Measurements from ENCODE around the gene MAP6D1. TPM values are rescaled to one million over a fixed set of nuclear protein-coding genes. Genes with fewer than 3 reads are reported as not detected.

The MAP6D1 gene
- total RNA-seq, 2 donors from 2014 or later = 0.98 TPM; not detected in 1

DNA sequence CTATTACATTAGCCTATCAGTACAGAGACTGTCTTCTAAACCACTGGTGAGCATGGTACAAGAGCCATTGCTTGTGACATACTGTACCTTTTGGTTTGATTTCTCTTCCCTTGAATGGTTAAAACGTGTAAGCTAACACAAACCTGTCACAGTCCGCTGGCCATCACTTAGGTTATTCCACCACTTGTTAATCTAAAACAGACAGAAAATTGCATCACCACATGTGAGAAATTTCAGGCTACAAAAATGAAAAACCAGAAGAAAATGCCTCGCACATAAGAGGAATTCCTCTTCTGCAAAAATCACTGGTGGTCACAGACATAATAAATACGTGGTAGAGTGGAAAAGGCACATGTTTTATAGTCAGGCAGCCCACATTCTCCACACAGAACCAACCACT is 37.2 kb upstream of the MAP6D1 start:
- no peaks in the 10 kb centered on the region for H3K9me3 ChIP-seq
- H3K9ac ChIP-seq (ENCODE audit: low read depth in 2 of 2, low read length in 2 of 2) = no peak overlapping the region
- H3K36me3 ChIP-seq = peaks cover 17% of the 10 kb centered on the region
- H3K27ac ChIP-seq = no peak overlapping the region
- no peak for DNase-seq
- no peaks in the 10 kb centered on the region for H3K4me1 ChIP-seq
- no peak overlapping the region for H3K4me3 ChIP-seq
- intact Hi-C loops (cut with DNase I) = no loop called here
- H3K27me3 ChIP-seq = no peaks in the 10 kb centered on the region
- TF ChIP-seq, protein P1, sequence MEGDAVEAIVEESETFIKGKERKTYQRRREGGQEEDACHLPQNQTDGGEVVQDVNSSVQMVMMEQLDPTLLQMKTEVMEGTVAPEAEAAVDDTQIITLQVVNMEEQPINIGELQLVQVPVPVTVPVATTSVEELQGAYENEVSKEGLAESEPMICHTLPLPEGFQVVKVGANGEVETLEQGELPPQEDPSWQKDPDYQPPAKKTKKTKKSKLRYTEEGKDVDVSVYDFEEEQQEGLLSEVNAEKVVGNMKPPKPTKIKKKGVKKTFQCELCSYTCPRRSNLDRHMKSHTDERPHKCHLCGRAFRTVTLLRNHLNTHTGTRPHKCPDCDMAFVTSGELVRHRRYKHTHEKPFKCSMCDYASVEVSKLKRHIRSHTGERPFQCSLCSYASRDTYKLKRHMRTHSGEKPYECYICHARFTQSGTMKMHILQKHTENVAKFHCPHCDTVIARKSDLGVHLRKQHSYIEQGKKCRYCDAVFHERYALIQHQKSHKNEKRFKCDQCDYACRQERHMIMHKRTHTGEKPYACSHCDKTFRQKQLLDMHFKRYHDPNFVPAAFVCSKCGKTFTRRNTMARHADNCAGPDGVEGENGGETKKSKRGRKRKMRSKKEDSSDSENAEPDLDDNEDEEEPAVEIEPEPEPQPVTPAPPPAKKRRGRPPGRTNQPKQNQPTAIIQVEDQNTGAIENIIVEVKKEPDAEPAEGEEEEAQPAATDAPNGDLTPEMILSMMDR (IDR thresholded peaks at IDR 0.05) = no peak

- Histone ChIP-seq H3K9ac (ENCODE audit: low read depth in 2 of 2, low read length in 2 of 2) (no peak overlapping the region), H3K9me3 (no peaks in the 10 kb centered on the region), H3K4me3 (no peak overlapping the region), H3K27ac (no peak overlapping the region), H3K4me1 (no peaks in the 10 kb centered on the region), H3K36me3 (peaks cover 5% of the 10 kb centered on the region), H3K27me3 (no peaks in the 10 kb centered on the region)
- DNase-seq = no peak
- intact Hi-C loops (cut with DNase I) = no loop called here
- TF ChIP-seq, protein P1 (IDR thresholded peaks at IDR 0.05) = no peak
Observed at GRCh38 chr3:183857863-183858262, 32.5 kb upstream of the MAP6D1 start.

GRCh38 chr3:183854318-183855035 is 29.1 kb upstream of the MAP6D1 start:
- H3K9me3 ChIP-seq = no peaks in the 10 kb centered on the region
- no peaks in the 10 kb centered on the region for H3K36me3 ChIP-seq
- no peak overlapping the region for H3K4me3 ChIP-seq
- H3K27me3 ChIP-seq = no peaks in the 10 kb centered on the region
- no peaks in the 10 kb centered on the region for H3K4me1 ChIP-seq
- TF ChIP-seq, protein P1 (IDR thresholded peaks at IDR 0.05) = no peak
- intact Hi-C loops (cut with DNase I) = no loop called here
- no peak for DNase-seq
- H3K27ac ChIP-seq = no peak overlapping the region
- H3K9ac ChIP-seq (ENCODE audit: low read depth in 2 of 2, low read length in 2 of 2) = no peak overlapping the region

GRCh38 chr3:183845608-183846288 is 20.4 kb upstream of the MAP6D1 start:
- no peak overlapping the region for H3K27ac ChIP-seq
- intact Hi-C loops (cut with DNase I) = no loop called here
- H3K36me3 ChIP-seq = peaks cover 14% of the 10 kb centered on the region

DNA sequence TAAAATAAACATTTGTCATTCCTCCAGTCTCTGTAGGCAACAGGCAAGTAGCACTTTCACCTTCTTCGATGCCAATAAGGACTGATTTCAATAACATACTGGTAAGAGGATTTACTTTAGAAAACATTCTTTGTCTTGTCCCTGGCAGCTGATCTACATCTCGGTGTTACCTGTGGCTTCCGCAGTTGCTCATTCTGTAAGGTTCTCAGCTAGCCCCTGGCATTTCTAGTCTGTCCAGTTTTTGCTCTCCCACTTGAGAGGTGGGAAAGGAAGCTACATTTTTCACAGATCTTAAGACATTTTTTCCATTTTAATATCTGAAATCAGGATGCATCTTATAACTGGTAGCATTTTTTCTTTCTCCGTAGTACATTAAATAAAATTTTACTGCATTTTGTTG is 19.7 kb upstream of the MAP6D1 start:
- DNase-seq = no peak
- TF ChIP-seq, protein P1 (IDR thresholded peaks at IDR 0.05) = no peak
- Histone ChIP-seq H3K4me3 (no peak overlapping the region), H3K4me1 (no peaks in the 10 kb centered on the region), H3K27me3 (no peaks in the 10 kb centered on the region), H3K36me3 (peaks cover 14% of the 10 kb centered on the region), H3K9ac (ENCODE audit: low read depth in 2 of 2, low read length in 2 of 2) (no peak overlapping the region), H3K27ac (no peak overlapping the region), H3K9me3 (no peaks in the 10 kb centered on the region)
- intact Hi-C loops (cut with DNase I) = no loop called here

More at GRCh38 chr3:183845608-183846288, 20.4 kb upstream of the MAP6D1 start:
- TF ChIP-seq, protein P1 (IDR thresholded peaks at IDR 0.05) = no peak
- no peak for DNase-seq
- H3K4me3 ChIP-seq = no peak overlapping the region
- H3K27me3 ChIP-seq = no peaks in the 10 kb centered on the region
- H3K4me1 ChIP-seq = no peaks in the 10 kb centered on the region
- no peaks in the 10 kb centered on the region for H3K9me3 ChIP-seq
- H3K9ac ChIP-seq (ENCODE audit: low read depth in 2 of 2, low read length in 2 of 2) = no peak overlapping the region

All from colonic mucosa (tissue), 4 donors.